Ectodermal cell (in vitro differentiated cells): ENCODE results near the gene HOXD8.

Experiments used
- H3K27ac ChIP-seq: 2 replicates; pipeline ENCODE4 v1.7.0; 2013; ENCODE audit warnings: mild to moderate bottlenecking, low read depth, low read length; ENCODE audit not compliant: insufficient read depth, poor library complexity, severe bottlenecking
- H3K27me3 ChIP-seq: 2 replicates; pipeline ENCODE4 v1.7.0; 2013; ENCODE audit warnings: mild to moderate bottlenecking, low read length; ENCODE audit not compliant: insufficient read depth, control insufficient read depth, poor library complexity, severe bottlenecking
- H3K36me3 ChIP-seq: one replicate; pipeline ENCODE4 v1.7.0; 2013; ENCODE audit warnings: low read length; ENCODE audit not compliant: control insufficient read depth, insufficient read depth
- H3K4me1 ChIP-seq: one replicate; pipeline ENCODE4 v1.7.0; 2013; ENCODE audit warnings: low read length; ENCODE audit not compliant: control insufficient read depth, insufficient read depth
- H3K4me3 ChIP-seq: 2 replicates; pipeline ENCODE4 v1.7.0; 2013; ENCODE audit warnings: low read depth, low read length, control low read depth; ENCODE audit not compliant: insufficient read depth
- H3K9me3 ChIP-seq: 2 replicates; pipeline ENCODE4 v1.7.0; 2013; ENCODE audit warnings: mild to moderate bottlenecking, low read length, moderate library complexity; ENCODE audit not compliant: control insufficient read depth
- WGBS, 2 experiments: methylation state at CpG; one replicate each; pipeline ENCODE4 v1.1.7; 2013; ENCODE audit warnings: missing lambda C conversion rate in 2 of 2; 5-methylcytosine and 5-hydroxymethylcytosine counted together

The HOXD8 gene

GRCh38 chr2:176110415-176111308 is 18.8 kb upstream of the HOXD8 start:
- peaks cover 100% of the 10 kb centered on the region for H3K27me3 ChIP-seq
- no peak overlapping the region for H3K27ac ChIP-seq
- no peaks in the 10 kb centered on the region for H3K9me3 ChIP-seq
- WGBS, 2 experiments: 30 to 31% methylated on average over 6 to 7 of the region's 7 CpGs
- no peak overlapping the region for H3K4me3 ChIP-seq
- no peaks in the 10 kb centered on the region for H3K36me3 ChIP-seq
- H3K4me1 ChIP-seq: no peaks in the 10 kb centered on the region

- no peak overlapping the region for H3K4me3 ChIP-seq
- WGBS, 2 experiments: 1 to 3% methylated on average over 16 of the region's 16 CpGs
- no peaks in the 10 kb centered on the region for H3K9me3 ChIP-seq
- H3K36me3 ChIP-seq: no peaks in the 10 kb centered on the region
- no peak overlapping the region for H3K27ac ChIP-seq
- H3K27me3 ChIP-seq: peaks cover 100% of the 10 kb centered on the region
- no peaks in the 10 kb centered on the region for H3K4me1 ChIP-seq
Observed at GRCh38 chr2:176111309-176111663, 18.2 kb upstream of the HOXD8 start.

GRCh38 chr2:176111846-176112374 is 17.6 kb upstream of the HOXD8 start:
- H3K9me3 ChIP-seq: no peaks in the 10 kb centered on the region
- no peaks in the 10 kb centered on the region for H3K36me3 ChIP-seq
- no peak overlapping the region for H3K4me3 ChIP-seq
- no peaks in the 10 kb centered on the region for H3K4me1 ChIP-seq
- no peak overlapping the region for H3K27ac ChIP-seq
- peaks cover 100% of the 10 kb centered on the region for H3K27me3 ChIP-seq
- 4 to 7% methylated on average over 28 to 29 of the region's 29 CpGs for WGBS, 2 experiments

GRCh38 chr2:176112375-176113302 is 16.9 kb upstream of the HOXD8 start:
- H3K36me3 ChIP-seq: no peaks in the 10 kb centered on the region
- H3K4me1 ChIP-seq: no peaks in the 10 kb centered on the region
- H3K9me3 ChIP-seq: no peaks in the 10 kb centered on the region
- no peak overlapping the region for H3K4me3 ChIP-seq
- H3K27me3 ChIP-seq: peaks cover 100% of the 10 kb centered on the region
- H3K27ac ChIP-seq: no peak overlapping the region
- WGBS, 2 experiments: 9 to 11% methylated on average over 39 to 40 of the region's 40 CpGs

- Histone ChIP-seq H3K9me3 (no peaks in the 10 kb centered on the region), H3K4me1 (no peaks in the 10 kb centered on the region), H3K36me3 (no peaks in the 10 kb centered on the region), H3K27ac (no peak overlapping the region), H3K27me3 (peaks cover 100% of the 10 kb centered on the region), H3K4me3 (no peak overlapping the region)
- WGBS, 2 experiments: 7% methylated on average over 25 to 26 of the region's 26 CpGs
Observed at GRCh38 chr2:176114120-176114929, 15.2 kb upstream of the HOXD8 start.

- Histone ChIP-seq H3K9me3 (no peaks in the 10 kb centered on the region), H3K36me3 (no peaks in the 10 kb centered on the region), H3K4me3 (no peak overlapping the region), H3K4me1 (no peaks in the 10 kb centered on the region), H3K27ac (no peak overlapping the region), H3K27me3 (peaks cover 100% of the 10 kb centered on the region)
- 8 to 27% methylated on average over 10 to 15 of the region's 16 CpGs for WGBS, 2 experiments
Observed at GRCh38 chr2:176114930-176115625, 14.4 kb upstream of the HOXD8 start.

- WGBS, 2 experiments: 4 to 5% methylated on average over 66 of the region's 66 CpGs
- Histone ChIP-seq H3K4me3 (no peak within 1 kb of the TSS), H3K4me1 (no peaks in the 10 kb centered on the region), H3K27me3 (peaks cover 100% of the 10 kb centered on the region), H3K36me3 (no peaks in the 10 kb centered on the region), H3K9me3 (no peaks in the 10 kb centered on the region), H3K27ac (no peak within 1 kb of the TSS)
Observed at GRCh38 chr2:176115883-176116813, 13.4 kb upstream of the HOXD8 start, which contains the start of gene HOXD10. Gene HOXD10, plus strand, starts transcription at chr2:176116778. Its CDS starts 56 bp downstream, at chr2:176116834.

- Histone ChIP-seq H3K36me3 (no peaks in the 10 kb centered on the region), H3K4me1 (no peaks in the 10 kb centered on the region), H3K4me3 (no peak overlapping the region), H3K27ac (no peak overlapping the region), H3K27me3 (peaks cover 100% of the 10 kb centered on the region), H3K9me3 (no peaks in the 10 kb centered on the region)
- WGBS, 2 experiments: 70 to 71% methylated on average over 40 of the region's 40 CpGs
Observed at GRCh38 chr2:176117162-176117822, 12.2 kb upstream of the HOXD8 start.
